Hair follicle dermal papilla cell (primary cell): Measurements from ENCODE around the gene GNAZ. TPM values are rescaled to one million over a fixed set of nuclear protein-coding genes. Genes with fewer than 3 reads are reported as not detected.

Experiments
- small RNA-seq: library from RNA; depleted of rRNA; stranded (forward); fragments of <200 nt; gene quantifications from one replicate; pipeline ENCODE3, GENCODE V24; 2012
- total RNA-seq: library from RNA; depleted of rRNA; stranded (reverse); fragments of >200 nt; gene quantifications from 2 replicates; pipeline ENCODE4 v1.2.3, GENCODE V29; 2012

The GNAZ gene
- total RNA-seq: 3.4 and 6.9 TPM in 2 replicates

GRCh38 chr22:23070418-23071229, at the start of gene GNAZ:
Gene GNAZ, plus strand, starts transcription at chr22:23070519. Its CDS starts 25,177 bp downstream, at chr22:23095696.

GRCh38 chr22:23144932-23145877, 74.9 kb downstream of the GNAZ start, which contains the start of gene RAB36:
Gene RAB36, plus strand, starts transcription at chr22:23145477. Its CDS starts 1,140 bp downstream, at chr22:23146617.

Small RNA genes within 50 kb of the gene (small RNA-seq; reads per million reads assigned to genes)
- gene RF00017 (not detected), gene RF00066 (not detected)

Other genes starting within 250 kb of the GNAZ start
- not detected in 2 replicates for gene IGLL5, start 182.7 kb upstream of the GNAZ start, total RNA-seq
- gene RSPH14, start 71.5 kb downstream of the GNAZ start, total RNA-seq: 0.32 TPM in 1 of 2 replicates, not detected in the other
- gene RAB36, start 75.0 kb downstream of the GNAZ start, total RNA-seq: 7.6 and 10.8 TPM in 2 replicates
- 26.7 and 32.3 TPM in 2 replicates for gene BCR, start 110.0 kb downstream of the GNAZ start, total RNA-seq